Left hindlimb (tissue), 1 donor: ENCODE data around the gene IQCK.
"Not testable (repeated sequence)": the region's sequence is repeated elsewhere in the genome, so short reads cannot be mapped to it uniquely, and the experiment has no call there.

ENCODE experiments used
- DNase-seq: peaks from one replicate; pipeline ENCODE4 v3.0.0-alpha.2; 2018

IQCK gene

DNA sequence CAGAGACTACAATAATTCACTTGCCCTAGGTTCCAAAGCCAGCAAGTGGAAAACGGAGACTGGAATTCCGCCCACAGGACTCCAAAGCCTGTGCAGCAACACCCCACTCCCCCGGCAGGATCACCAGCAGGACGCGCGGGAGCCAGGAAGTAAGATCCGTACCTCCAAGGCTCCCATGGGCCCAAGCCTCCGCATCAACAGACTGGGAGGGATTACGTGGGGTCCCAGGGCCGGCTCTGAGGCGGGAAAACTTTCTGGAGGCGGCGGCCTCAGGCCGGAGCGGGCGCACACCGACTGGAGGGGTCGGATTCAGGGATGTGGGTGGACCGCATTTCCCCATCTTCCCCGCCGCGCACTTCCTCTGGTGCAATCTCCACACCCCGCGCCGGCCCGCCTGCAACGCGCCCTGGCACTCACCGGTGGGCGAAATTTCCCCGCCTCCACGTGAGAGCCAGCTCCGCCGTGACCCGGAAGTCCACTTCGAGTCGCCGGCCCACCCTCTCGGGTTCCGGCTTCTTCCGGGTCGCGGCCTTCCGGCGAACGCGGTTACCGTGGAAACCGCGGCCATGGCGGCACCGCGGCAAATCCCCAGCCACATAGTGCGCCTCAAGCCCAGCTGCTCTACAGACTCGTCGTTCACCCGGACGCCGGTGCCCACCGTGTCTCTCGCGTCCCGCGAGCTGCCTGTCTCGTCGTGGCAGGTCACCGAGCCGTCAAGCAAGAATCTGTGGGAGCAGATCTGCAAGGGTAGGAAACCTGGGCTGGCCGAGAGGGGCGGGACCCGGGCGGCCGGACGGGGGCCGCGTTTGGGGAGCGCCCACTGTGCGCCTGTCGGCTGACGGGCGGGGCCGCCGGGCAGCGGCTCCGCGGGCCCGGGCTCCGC is at the start of gene IQCK, which contains the start of gene KNOP1:
TSS of gene IQCK (plus strand) at position 531 of the 883 bp plus-strand sequence. CDS start at position 567, 36 bp downstream.
TSS of gene KNOP1 (minus strand) at position 487 of the 883 bp plus-strand sequence. CDS start 3,192 bp downstream, outside the sequence.
- DNase-seq: peak; percentile 93

DNA sequence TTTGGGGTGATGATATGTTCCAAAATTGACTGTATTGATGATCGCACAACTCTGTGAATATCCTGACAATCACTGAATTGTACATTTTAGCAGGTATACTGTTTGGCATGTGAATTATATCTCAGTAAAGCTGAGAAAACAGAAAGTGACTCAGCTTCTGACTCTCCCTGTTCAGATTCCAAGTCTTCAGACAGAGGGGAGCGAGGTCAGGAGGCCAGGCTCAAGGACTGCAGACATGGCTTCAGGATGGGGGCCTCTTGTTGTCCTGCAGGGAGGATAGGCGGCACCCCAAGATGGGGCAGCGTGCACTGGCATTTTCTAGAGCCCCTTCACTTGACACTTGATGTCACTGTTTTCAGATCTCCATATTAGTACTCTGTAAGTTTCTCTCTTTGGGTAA is 45.7 kb upstream of the IQCK start:
- no peak for DNase-seq

- no peak for DNase-seq
These were observed 43.6 kb upstream of the IQCK start for GRCh38 chr16:19674485-19674884.

DNA sequence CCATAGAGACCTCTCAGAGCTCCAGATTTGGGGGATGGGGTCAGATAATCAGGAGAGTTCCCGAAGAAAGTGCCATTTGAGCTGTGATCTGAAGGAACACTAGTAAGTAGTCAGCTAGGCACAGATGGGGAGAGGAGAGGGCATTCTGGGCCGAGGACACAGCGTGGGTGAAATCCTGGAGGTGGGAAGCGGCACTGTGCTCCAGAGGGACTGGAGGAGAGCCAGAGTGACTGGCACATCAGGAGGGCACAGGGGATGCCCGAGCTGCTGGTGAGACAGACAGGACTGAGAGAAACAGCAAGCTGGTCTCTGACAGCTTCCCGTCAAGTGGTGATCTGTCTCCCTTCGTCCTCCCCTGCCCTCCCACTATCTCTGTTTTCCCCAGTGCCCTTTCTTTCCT is 40.7 kb upstream of the IQCK start:
- no peak for DNase-seq

GRCh38 chr16:19678804-19679203 is 39.3 kb upstream of the IQCK start:
- no peak for DNase-seq

DNA sequence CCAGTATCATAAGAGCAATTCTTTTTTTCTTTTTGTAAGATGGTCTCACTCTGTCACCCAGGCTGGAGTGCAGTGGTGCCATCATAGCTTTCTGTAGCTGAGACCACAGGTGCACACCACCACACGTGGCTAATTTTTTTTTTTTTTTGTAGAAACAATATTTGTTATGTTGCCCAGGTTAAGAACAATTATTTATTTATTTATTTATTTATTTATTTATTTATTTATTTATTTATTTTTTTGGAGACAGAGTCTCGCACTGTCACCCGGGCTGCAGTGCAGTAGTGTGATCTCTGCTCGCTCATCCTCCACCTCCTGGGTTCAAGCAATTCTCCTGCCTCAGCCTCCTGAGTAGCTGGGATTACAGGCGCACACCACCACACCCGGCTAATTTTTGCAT is 38.8 kb upstream of the IQCK start:
- not testable (repeated sequence) for DNase-seq

- no peak for DNase-seq
These were observed 37.2 kb upstream of the IQCK start for GRCh38 chr16:19680881-19681340.

- no peak for DNase-seq
These were observed 36.4 kb upstream of the IQCK start for GRCh38 chr16:19681637-19682036.

- DNase-seq: no peak
These were observed 34.4 kb upstream of the IQCK start for GRCh38 chr16:19683453-19684236.

GRCh38 chr16:19685176-19685575 is 32.9 kb upstream of the IQCK start:
- no peak for DNase-seq

GRCh38 chr16:19687279-19687678 is 30.8 kb upstream of the IQCK start:
- no peak for DNase-seq

DNA sequence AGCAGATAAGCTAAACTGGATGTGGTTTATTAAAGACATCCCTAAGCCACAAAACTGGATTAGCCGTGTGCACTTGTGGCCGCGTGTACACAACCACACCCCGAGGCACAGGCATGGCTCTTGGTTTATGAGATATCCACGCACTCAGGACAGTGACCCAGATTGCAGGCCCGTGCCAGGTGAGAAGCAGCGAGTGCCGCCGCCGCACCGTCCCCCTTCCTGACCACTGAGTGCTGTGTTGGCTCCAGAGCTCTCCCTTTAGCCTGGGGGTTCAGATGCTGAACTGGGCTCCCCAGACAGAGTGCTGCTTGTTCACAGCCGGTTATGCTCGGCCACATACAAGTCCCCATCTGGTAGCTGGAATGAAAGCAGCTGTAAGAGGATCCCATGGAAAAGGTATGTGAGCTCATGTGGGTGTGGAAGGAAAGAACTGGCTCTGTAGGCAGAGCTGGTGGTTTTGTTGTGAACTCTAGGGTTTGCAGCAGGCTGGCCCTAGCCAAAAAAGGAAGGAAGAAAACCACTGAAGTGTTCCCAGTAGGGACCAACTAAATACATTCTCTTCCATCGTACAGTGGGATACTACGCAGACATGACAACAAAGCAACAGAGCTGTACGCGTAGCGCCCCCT is 29.6 kb upstream of the IQCK start:
- DNase-seq: no peak

DNA sequence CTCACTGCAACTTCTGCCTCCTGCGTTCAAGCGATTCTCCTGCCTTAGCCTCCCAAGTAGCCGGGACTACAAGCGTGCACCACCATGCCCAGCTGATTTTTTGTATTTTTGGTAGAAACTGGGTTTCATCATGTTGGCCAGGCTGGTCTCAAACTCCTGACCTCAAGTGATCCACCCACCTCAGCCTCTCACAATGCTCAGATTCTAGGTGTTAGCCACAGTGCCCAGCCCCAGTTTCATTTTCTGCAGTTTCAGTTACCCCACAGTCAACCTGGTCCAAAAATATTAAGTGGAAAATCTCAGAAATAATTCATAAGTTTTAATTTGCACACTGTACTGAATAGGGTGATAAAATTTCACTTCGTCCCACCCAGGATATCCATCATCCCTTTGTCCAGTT is 28.7 kb upstream of the IQCK start:
- DNase-seq: no peak

DNA sequence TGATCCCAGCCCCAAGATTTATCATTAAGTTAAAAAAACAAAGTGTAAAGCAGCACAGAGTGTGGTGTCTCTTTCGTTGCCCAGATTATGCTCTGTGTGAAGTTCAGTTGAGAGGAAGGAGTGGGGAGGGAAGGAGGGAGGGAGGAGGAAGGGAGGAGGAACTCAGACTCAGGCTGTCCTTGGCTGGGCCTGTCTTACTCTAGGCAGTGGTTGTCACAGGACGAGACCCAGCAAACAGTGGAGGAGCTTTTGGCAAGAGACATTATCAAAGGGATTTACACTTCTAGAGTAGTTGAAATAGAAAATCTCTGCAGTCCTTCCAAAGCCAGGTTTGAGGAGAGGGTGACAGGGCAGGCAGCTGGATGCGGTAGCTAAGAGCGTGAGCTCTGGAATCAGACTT is 27.9 kb upstream of the IQCK start:
- DNase-seq: no peak

DNA sequence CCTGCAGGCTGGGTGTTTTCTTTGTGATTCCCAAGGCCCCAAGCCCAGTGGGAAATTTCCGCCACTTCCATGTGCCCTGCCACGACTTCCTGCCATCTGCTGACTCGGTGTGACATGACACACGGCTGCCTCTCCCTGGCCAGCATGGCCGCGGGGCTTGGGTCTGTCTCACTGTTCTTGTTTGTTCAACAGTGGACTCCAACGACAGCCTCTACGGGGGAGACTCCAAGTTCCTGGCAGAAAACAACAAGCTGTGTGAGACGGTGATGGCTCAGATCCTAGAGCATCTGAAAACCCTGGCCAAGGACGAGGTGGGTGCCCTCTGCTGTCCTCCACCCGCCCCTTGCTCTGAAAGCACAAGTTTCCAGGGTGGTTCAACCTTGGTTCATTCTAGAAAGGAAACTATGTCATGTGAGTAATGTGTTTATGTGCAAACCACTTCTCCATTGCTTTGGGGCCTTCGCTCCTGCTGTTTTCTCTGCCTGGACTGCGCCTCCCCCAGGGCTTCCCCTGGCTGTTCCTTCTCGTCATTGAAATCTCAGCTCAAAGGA is 26.8 kb upstream of the IQCK start:
- DNase-seq: no peak

DNA sequence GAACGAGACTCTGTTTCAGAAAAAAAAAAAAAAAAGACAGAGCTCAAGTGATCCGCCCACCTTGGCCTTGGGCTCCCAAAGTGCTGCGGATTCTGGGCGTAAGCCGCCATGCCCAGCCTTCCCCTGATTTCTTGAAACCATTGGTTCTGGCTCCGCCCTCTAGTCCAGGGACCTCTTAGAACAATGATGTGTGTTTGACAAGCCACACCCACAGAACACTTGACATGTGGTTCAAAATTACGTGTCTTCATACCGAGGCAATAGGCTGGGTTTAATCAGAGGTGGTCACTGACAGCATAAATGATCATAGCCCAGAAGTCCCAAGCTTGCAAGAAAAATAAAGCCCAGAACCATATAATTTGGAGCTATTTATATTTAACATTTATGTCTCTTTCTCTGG is 23.1 kb upstream of the IQCK start:
- peak; percentile 52 for DNase-seq

GRCh38 chr16:19696328-19696727 is 21.7 kb upstream of the IQCK start:
- peak; percentile 86 for DNase-seq

DNA sequence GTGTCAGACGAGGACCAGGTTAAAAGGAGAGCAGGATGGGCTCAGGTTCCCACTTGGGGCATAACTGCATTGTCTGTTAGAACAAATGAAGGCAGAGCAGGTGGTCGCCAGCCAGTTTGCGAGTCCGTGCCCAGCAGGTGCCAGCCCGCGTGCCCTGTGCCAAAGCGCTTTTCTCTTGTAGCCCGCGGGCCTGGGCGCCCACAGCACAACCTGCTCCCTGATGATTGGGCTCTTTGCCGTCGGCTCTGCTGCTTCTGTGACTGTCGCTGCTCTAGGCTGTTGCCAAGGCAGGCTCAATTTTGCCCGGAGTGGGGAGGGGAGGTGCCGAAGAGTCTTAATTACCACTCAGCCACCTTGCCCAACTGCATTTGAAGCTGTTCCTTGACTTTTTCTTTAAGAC is 21.1 kb upstream of the IQCK start:
- no peak for DNase-seq

DNA sequence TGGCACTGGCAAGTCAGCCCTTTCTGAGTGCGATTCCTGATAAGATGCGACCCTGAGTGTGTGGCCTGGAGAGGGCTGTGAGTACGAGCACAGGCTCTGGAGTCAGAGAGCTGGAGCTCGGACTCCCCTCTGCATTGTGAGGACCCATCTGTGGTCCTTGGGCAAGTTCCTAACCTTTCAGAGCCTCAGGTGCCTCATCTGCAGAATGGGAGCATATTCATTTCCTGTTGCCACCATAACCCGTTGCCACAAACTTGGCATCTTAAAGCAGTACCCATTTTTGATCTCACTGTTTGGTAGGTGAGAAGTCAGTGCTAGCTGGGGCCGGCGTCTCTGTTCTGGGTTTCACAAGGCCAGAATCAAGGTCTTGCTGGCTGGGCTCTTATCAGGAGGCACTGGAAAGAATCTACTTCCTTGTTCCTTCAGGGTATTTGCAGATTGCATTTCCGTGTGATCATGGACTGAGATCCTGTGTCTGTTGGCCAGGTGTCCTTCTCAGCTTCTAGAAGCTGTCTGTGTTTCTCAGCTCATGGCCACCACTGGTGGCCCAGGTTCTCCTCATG is 20.2 kb upstream of the IQCK start:
- no peak for DNase-seq

DNA sequence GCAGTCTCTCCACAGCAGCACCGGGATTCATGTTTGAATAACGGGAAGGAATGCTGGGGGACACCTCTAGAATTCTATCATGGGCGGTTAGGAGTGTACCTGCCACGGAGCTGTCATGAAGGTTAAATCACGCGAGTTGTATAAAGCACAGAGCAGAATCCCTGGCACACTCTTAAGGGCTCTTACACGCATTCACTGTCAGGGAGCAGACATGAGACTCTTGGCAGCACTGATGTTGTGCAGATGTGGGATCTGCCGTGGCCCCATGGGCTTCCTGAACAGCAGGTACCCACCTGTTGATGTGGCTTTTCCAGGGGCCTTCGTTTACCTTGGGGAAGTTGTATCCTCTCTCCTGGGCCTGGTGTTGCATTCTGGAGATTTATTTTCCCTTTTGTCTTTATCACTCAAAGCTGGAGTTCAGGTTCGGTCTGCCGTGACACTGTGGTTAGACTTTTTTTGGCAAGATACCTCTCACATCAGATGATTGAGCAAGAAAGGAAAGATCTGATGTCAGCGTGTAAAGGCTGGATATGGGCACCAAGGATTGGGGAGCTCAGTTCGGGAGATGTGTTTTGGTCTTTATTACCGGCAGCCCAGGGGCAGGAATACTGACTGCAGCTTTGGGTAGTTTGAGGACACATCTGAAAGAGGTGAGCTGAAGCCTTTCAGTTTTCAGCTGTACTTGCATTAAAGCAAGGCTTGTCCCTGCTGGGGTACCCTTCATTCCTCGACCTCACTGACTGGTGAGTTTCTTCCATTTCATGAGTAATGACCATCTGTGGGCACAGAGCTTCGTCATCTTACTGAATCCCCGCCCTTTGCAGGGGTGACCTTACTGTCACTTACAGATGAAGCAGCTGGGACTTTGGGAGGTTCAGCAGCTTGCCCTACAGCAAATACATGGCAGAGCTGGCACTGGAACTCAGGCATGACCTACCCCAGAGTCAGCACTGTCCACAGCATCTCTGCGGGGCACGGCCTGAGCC is 19.3 kb upstream of the IQCK start:
- no peak for DNase-seq

- no peak for DNase-seq
These were observed 18.6 kb upstream of the IQCK start for GRCh38 chr16:19699472-19699871.
